Measurements from ENCODE around the gene CLDN9.

CLDN9 gene

GRCh38 chr16:2981899-2982250 lies 30.8 kb upstream of the CLDN9 start:
- 28% methylated on average over 4 of the region's 4 CpGs for WGBS
- Histone ChIP-seq H3K9ac (ENCODE audit: low read length) (no peak overlapping the region), H2BK12ac (ENCODE audit: low read length in 2 of 2) (peak overlapping the region in 1 of 2 experiments; percentile 12), H2BK5ac (ENCODE audit: low read depth, low read length, poor library complexity, severe bottlenecking) (no peak overlapping the region), H2BK15ac (ENCODE audit: low read depth, poor library complexity, severe bottlenecking) (no peak overlapping the region), H3K23ac (ENCODE audit: low read length in 2 of 2) (no peak overlapping the region), H3K18ac (ENCODE audit: low read depth in 1 of 2, low read length in 2 of 2) (peak overlapping the region in 1 of 2 experiments; percentile 50), H3K9me3 (ENCODE audit: control insufficient read depth, low read length) (no peaks in the 10 kb centered on the region), H3K14ac (ENCODE audit: low read length in 2 of 2) (no peak overlapping the region), H3K4me3 (ENCODE audit: insufficient read depth in 1 of 2, low read depth in 1 of 2, low read length in 2 of 2) (peak overlapping the region in 1 of 2 experiments; percentile 91), H2BK120ac (ENCODE audit: low read depth, low read length) (no peak overlapping the region), H3K36me3 (ENCODE audit: control insufficient read depth in 1 of 2, insufficient read depth in 2 of 2, low read depth in 1 of 2, low read length in 2 of 2) (peaks cover 0 to 6% of the 10 kb centered on the region in 2 experiments), H3K4me1 (ENCODE audit: control insufficient read depth, insufficient read depth, low read depth, low read length) (peaks cover 29% of the 10 kb centered on the region), H4K8ac (ENCODE audit: low read length) (peak overlapping the region; percentile 100), H3K4ac (ENCODE audit: low read depth in 1 of 2, low read length in 2 of 2) (peak overlapping the region in 1 of 2 experiments; percentile 69), H3K4me2 (ENCODE audit: low read length, poor library complexity, severe bottlenecking) (no peak overlapping the region), H2AFZ (ENCODE audit: low read depth, low read length) (no peak overlapping the region), H2AK5ac (ENCODE audit: low read length, severe bottlenecking) (no peak overlapping the region), H4K91ac (ENCODE audit: low read length) (no peak overlapping the region), H3K27ac (ENCODE audit: low read length, poor library complexity, severe bottlenecking) (no peak overlapping the region), H3K27me3 (ENCODE audit: control insufficient read depth in 1 of 2, insufficient read depth in 1 of 2, low read length in 2 of 2) (peaks cover 0 to 9% of the 10 kb centered on the region in 2 experiments), H3K79me1 (replicated peaks; ENCODE audit: low read length, poor library complexity, severe bottlenecking) (peaks cover 20% of the 10 kb centered on the region)
- DNase-seq: no peak

- Histone ChIP-seq H3K9me3 (ENCODE audit: control insufficient read depth, low read length) (no peaks in the 10 kb centered on the region), H2BK15ac (ENCODE audit: low read depth, poor library complexity, severe bottlenecking) (no peak overlapping the region), H3K4me1 (ENCODE audit: control insufficient read depth, insufficient read depth, low read depth, low read length) (peaks cover 29% of the 10 kb centered on the region), H3K36me3 (ENCODE audit: control insufficient read depth in 1 of 2, insufficient read depth in 2 of 2, low read depth in 1 of 2, low read length in 2 of 2) (peaks cover 0 to 4% of the 10 kb centered on the region in 2 experiments), H2BK12ac (ENCODE audit: low read length in 2 of 2) (no peak overlapping the region), H3K27ac (ENCODE audit: low read length, poor library complexity, severe bottlenecking) (no peak overlapping the region), H3K27me3 (ENCODE audit: control insufficient read depth in 1 of 2, insufficient read depth in 1 of 2, low read length in 2 of 2) (peaks cover 0 to 14% of the 10 kb centered on the region in 2 experiments), H4K8ac (ENCODE audit: low read length) (no peak overlapping the region), H2BK120ac (ENCODE audit: low read depth, low read length) (no peak overlapping the region), H3K9ac (ENCODE audit: low read length) (no peak overlapping the region), H3K4me2 (ENCODE audit: low read length, poor library complexity, severe bottlenecking) (no peak overlapping the region), H2AK5ac (ENCODE audit: low read length, severe bottlenecking) (no peak overlapping the region), H3K79me1 (replicated peaks; ENCODE audit: low read length, poor library complexity, severe bottlenecking) (peaks cover 18% of the 10 kb centered on the region), H3K18ac (ENCODE audit: low read depth in 1 of 2, low read length in 2 of 2) (no peak overlapping the region), H3K14ac (ENCODE audit: low read length in 2 of 2) (no peak overlapping the region), H3K4me3 (ENCODE audit: insufficient read depth in 1 of 2, low read depth in 1 of 2, low read length in 2 of 2) (no peak overlapping the region), H2AFZ (ENCODE audit: low read depth, low read length) (no peak overlapping the region), H3K23ac (ENCODE audit: low read length in 2 of 2) (no peak overlapping the region), H3K4ac (ENCODE audit: low read depth in 1 of 2, low read length in 2 of 2) (no peak overlapping the region), H2BK5ac (ENCODE audit: low read depth, low read length, poor library complexity, severe bottlenecking) (no peak overlapping the region), H4K91ac (ENCODE audit: low read length) (no peak overlapping the region)
- no peak for DNase-seq
- 77% methylated on average over 5 of the region's 5 CpGs for WGBS
Measured at GRCh38 chr16:2982402-2982801, 30.3 kb upstream of the CLDN9 start.

- Histone ChIP-seq H3K23ac (ENCODE audit: low read length in 2 of 2) (no peak overlapping the region), H2AK5ac (ENCODE audit: low read length, severe bottlenecking) (no peak overlapping the region), H2BK5ac (ENCODE audit: low read depth, low read length, poor library complexity, severe bottlenecking) (no peak overlapping the region), H3K14ac (ENCODE audit: low read length in 2 of 2) (no peak overlapping the region), H2BK120ac (ENCODE audit: low read depth, low read length) (no peak overlapping the region), H3K36me3 (ENCODE audit: control insufficient read depth in 1 of 2, insufficient read depth in 2 of 2, low read depth in 1 of 2, low read length in 2 of 2) (no peaks in the 10 kb centered on the region), H3K4me1 (ENCODE audit: control insufficient read depth, insufficient read depth, low read depth, low read length) (peaks cover 32% of the 10 kb centered on the region), H4K91ac (ENCODE audit: low read length) (no peak overlapping the region), H2BK12ac (ENCODE audit: low read length in 2 of 2) (no peak overlapping the region), H2AFZ (ENCODE audit: low read depth, low read length) (peak overlapping the region; percentile 44), H3K9me3 (ENCODE audit: control insufficient read depth, low read length) (no peaks in the 10 kb centered on the region), H3K27ac (ENCODE audit: low read length, poor library complexity, severe bottlenecking) (no peak overlapping the region), H2BK15ac (ENCODE audit: low read depth, poor library complexity, severe bottlenecking) (no peak overlapping the region), H3K9ac (ENCODE audit: low read length) (peak overlapping the region; percentile 59), H3K4me2 (ENCODE audit: low read length, poor library complexity, severe bottlenecking) (peak overlapping the region; percentile 86), H3K18ac (ENCODE audit: low read depth in 1 of 2, low read length in 2 of 2) (no peak overlapping the region), H4K8ac (ENCODE audit: low read length) (peak overlapping the region; percentile 32), H3K79me1 (replicated peaks; ENCODE audit: low read length, poor library complexity, severe bottlenecking) (peaks cover 13% of the 10 kb centered on the region), H3K4me3 (ENCODE audit: insufficient read depth in 1 of 2, low read depth in 1 of 2, low read length in 2 of 2) (peak overlapping the region in 1 of 2 experiments; percentile 53), H3K4ac (ENCODE audit: low read depth in 1 of 2, low read length in 2 of 2) (no peak overlapping the region), H3K27me3 (ENCODE audit: control insufficient read depth in 1 of 2, insufficient read depth in 1 of 2, low read length in 2 of 2) (peaks cover 9 to 27% of the 10 kb centered on the region in 2 experiments)
- DNase-seq: peak; percentile 71
- 14% methylated on average over 42 of the region's 42 CpGs for WGBS
Measured at GRCh38 chr16:2983706-2984136, 29.0 kb upstream of the CLDN9 start.

GRCh38 chr16:2985462-2985861 lies 27.3 kb upstream of the CLDN9 start:
- no peak overlapping the region for H3K23ac ChIP-seq (ENCODE audit: low read length in 2 of 2)
- no peak overlapping the region for H3K18ac ChIP-seq (ENCODE audit: low read depth in 1 of 2, low read length in 2 of 2)
- no peak overlapping the region for H2BK15ac ChIP-seq (ENCODE audit: low read depth, poor library complexity, severe bottlenecking)

More at GRCh38 chr16:2985462-2985861, 27.3 kb upstream of the CLDN9 start:
- Histone ChIP-seq H3K14ac (ENCODE audit: low read length in 2 of 2) (no peak overlapping the region), H3K36me3 (ENCODE audit: control insufficient read depth in 1 of 2, insufficient read depth in 2 of 2, low read depth in 1 of 2, low read length in 2 of 2) (no peaks in the 10 kb centered on the region), H2AK5ac (ENCODE audit: low read length, severe bottlenecking) (no peak overlapping the region), H3K27me3 (ENCODE audit: control insufficient read depth in 1 of 2, insufficient read depth in 1 of 2, low read length in 2 of 2) (peaks cover 26 to 44% of the 10 kb centered on the region in 2 experiments), H2BK12ac (ENCODE audit: low read length in 2 of 2) (no peak overlapping the region), H2AFZ (ENCODE audit: low read depth, low read length) (no peak overlapping the region), H3K79me1 (replicated peaks; ENCODE audit: low read length, poor library complexity, severe bottlenecking) (peaks cover 4% of the 10 kb centered on the region), H3K9ac (ENCODE audit: low read length) (no peak overlapping the region), H4K91ac (ENCODE audit: low read length) (no peak overlapping the region), H3K4me1 (ENCODE audit: control insufficient read depth, insufficient read depth, low read depth, low read length) (peaks cover 22% of the 10 kb centered on the region), H2BK120ac (ENCODE audit: low read depth, low read length) (no peak overlapping the region), H4K8ac (ENCODE audit: low read length) (no peak overlapping the region), H3K4me2 (ENCODE audit: low read length, poor library complexity, severe bottlenecking) (no peak overlapping the region), H2BK5ac (ENCODE audit: low read depth, low read length, poor library complexity, severe bottlenecking) (no peak overlapping the region), H3K27ac (ENCODE audit: low read length, poor library complexity, severe bottlenecking) (no peak overlapping the region), H3K4me3 (ENCODE audit: insufficient read depth in 1 of 2, low read depth in 1 of 2, low read length in 2 of 2) (no peak overlapping the region), H3K9me3 (ENCODE audit: control insufficient read depth, low read length) (no peaks in the 10 kb centered on the region), H3K4ac (ENCODE audit: low read depth in 1 of 2, low read length in 2 of 2) (no peak overlapping the region)
- no peak for DNase-seq
- WGBS: 91% methylated on average over 9 of the region's 9 CpGs
